Lower leg skin (tissue), 4 donors: Measurements from ENCODE around the gene PDCD11. TPM values are rescaled to one million over a fixed set of nuclear protein-coding genes. Genes with fewer than 3 reads are reported as not detected.
"Not testable (repeated sequence)": the region's sequence is repeated elsewhere in the genome, so short reads cannot be mapped to it uniquely, and the experiment has no call there.

ENCODE experiments used
- DNase-seq, 2 donors: peaks; one replicate each; pipeline ENCODE4 v3.0.0-alpha.2; 2019; ENCODE audit warnings: low spot score in 2 of 2
- H3K4me3 ChIP-seq: fragments of 200-600 bp; sonication (generic); 2 replicates; pipeline ENCODE4 v1.5.1; 2017; ENCODE audit warnings: mild to moderate bottlenecking, low read depth; ENCODE audit not compliant: poor library complexity, severe bottlenecking
- POLR2A ChIP-seq, 2 donors: fragments of 450-650 bp; IDR thresholded peaks; one replicate each; pipeline ENCODE4 v1.6.1; 2016 to 2017; ENCODE audit warnings: antibody characterized with exemption in 2 of 2, mild to moderate bottlenecking in 1 of 2, moderate library complexity in 1 of 2
- WGBS, 2 donors: methylation state at CpG; one replicate each; pipeline ENCODE4 v1.1.5; 2018; 5-methylcytosine and 5-hydroxymethylcytosine counted together
- intact Hi-C: fragments of 100-400 bp; cut with DNase I; formaldehyde crosslinking; loops from one replicate; pipeline ENCODE4 v1.15.0; 2023; ENCODE audit warnings: low total_unique reads
- total RNA-seq, 4 donors: library from RNA; depleted of rRNA; stranded (reverse); fragments of >200 nt; gene quantifications; one replicate each; pipeline ENCODE4 v1.1.0, GENCODE V29; 2016
- TF ChIP-seq, protein P1 (sequence below), 3 donors: fragments of 450-650 bp; IDR thresholded peaks; one replicate each; pipeline ENCODE4 v1.5.1; 2016; ENCODE audit warnings: antibody characterized with exemption in 3 of 3, mild to moderate bottlenecking in 3 of 3, moderate library complexity in 2 of 3

Gene PDCD11
- total RNA-seq, 4 donors from 2014 or later: 14.2 to 23.1 (median 20.5) TPM

DNA sequence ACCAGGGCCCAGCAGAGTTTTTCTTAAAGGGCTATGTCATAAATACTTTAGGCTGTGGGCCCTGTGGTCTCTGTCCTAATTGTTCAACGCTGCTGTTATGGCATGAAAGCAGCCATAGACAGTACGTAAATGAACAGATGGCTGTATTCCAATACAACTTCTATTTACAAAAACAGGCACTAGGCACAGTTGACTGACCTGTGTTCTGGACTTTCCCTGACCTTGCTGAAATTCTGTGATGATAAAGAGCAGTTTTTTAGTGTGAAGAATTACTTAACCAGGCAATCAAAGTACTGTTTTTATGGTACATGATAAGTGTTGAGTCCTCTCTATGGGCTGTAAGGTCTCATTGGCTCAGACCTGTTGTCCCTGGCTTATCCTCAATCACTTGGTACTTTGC is 17.1 kb downstream of the PDCD11 start:
- no peak for TF ChIP-seq POLR2A (IDR thresholded peaks at IDR 0.05)
- TF ChIP-seq, protein P1, sequence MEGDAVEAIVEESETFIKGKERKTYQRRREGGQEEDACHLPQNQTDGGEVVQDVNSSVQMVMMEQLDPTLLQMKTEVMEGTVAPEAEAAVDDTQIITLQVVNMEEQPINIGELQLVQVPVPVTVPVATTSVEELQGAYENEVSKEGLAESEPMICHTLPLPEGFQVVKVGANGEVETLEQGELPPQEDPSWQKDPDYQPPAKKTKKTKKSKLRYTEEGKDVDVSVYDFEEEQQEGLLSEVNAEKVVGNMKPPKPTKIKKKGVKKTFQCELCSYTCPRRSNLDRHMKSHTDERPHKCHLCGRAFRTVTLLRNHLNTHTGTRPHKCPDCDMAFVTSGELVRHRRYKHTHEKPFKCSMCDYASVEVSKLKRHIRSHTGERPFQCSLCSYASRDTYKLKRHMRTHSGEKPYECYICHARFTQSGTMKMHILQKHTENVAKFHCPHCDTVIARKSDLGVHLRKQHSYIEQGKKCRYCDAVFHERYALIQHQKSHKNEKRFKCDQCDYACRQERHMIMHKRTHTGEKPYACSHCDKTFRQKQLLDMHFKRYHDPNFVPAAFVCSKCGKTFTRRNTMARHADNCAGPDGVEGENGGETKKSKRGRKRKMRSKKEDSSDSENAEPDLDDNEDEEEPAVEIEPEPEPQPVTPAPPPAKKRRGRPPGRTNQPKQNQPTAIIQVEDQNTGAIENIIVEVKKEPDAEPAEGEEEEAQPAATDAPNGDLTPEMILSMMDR (IDR thresholded peaks at IDR 0.05): no peak
- DNase-seq: no peak
- WGBS, 2 donors: 87 to 96% methylated on average over 2 of the region's 2 CpGs
- no peak overlapping the region for H3K4me3 ChIP-seq
- intact Hi-C loops: no loop called here

DNA sequence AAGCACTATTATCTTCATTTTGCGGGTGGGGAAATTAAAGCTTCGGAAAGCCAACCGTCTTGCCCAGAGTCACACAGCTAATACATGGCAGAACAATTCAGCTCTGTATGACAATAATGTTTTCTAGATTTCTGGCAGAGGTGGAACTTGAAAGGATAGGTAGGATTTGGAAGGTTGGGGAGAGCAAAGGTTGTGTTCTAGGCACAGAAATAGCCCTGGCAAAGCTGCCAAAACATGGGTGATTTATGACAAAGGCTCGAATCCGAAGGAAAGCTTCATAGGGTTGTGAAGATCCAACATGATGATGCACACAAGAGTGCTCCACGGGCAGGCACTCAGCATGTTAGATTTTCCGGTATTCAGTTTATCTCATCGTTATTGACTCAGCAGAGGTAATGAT is 19.2 kb downstream of the PDCD11 start:
- intact Hi-C loops: loop anchor here (5.0 kb wide), 1 partner anchor 72 kb away; no protein-coding TSS in a partner anchor
- DNase-seq: no peak
- TF ChIP-seq, protein P1 (IDR thresholded peaks at IDR 0.05): no peak
- TF ChIP-seq POLR2A (IDR thresholded peaks at IDR 0.05): no peak
- 75% methylated on average over 8 of the region's 8 CpGs for WGBS, 2 donors
- H3K4me3 ChIP-seq: no peak overlapping the region

DNA sequence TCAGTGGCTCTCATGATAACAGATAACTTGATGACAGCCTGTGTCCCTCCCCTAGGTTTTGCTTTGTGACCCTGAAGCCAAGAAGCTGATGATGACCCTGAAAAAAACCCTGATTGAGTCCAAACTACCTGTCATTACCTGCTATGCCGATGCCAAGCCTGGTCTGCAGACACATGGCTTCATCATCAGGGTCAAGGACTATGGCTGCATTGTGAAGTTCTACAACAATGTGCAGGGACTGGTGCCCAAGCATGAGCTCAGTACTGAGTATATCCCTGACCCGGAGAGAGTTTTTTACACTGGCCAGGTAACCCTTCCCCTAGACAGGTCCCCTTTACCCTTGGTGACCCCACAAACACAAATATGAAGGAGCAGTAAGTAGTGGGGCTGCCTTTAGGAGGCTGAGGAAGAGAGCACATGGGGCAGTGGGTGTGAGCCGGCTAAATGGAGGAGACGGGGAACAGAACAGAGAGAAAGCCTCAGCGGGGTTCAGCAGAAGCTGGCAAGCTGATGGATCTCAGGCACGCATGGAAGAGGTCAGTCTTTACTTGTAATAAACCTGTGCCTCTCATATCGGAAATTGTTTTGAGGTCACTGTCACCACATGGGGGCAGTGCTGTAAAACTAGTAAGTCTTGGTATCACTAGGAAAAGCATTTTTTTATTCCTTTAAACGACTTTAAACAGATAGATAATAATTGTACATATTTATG is 20.2 kb downstream of the PDCD11 start:
- TF ChIP-seq, protein P1 (IDR thresholded peaks at IDR 0.05): peak in 1 of 3 donors; percentile 5
- no peak for TF ChIP-seq POLR2A (IDR thresholded peaks at IDR 0.05)
- peak in 1 of 2 donors; percentile 75 for DNase-seq
- no peak overlapping the region for H3K4me3 ChIP-seq
- intact Hi-C loops: loop anchor here (5.0 kb wide), 1 partner anchor 71 kb away; no protein-coding TSS in a partner anchor
- WGBS, 2 donors: 47 to 48% methylated on average over 8 of the region's 8 CpGs

DNA sequence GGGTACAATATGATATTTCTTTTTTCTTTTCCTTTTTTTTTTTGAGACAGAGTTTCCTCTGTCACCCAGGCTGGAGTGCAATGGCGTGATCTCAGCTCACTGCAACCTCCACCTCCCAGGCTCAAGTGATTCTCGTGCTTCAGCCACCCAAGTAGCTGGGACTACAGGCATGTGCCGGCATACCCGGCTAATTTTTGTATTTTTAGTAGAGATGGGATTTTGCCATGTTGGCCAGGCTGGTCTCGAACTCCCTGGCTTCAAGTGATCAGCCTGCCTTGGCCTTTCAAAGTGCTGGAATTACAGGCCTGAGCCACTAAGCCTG is 20.7 kb downstream of the PDCD11 start:
- not testable (repeated sequence) for H3K4me3 ChIP-seq, DNase-seq
- intact Hi-C loops: loop anchor here (5.0 kb wide), 1 partner anchor 70 kb away; no protein-coding TSS in a partner anchor
- TF ChIP-seq, protein P1 (IDR thresholded peaks at IDR 0.05): peak in 1 of 3 donors; percentile 1
- WGBS, 2 donors: 90 to 91% methylated on average over 5 of the region's 5 CpGs

DNA sequence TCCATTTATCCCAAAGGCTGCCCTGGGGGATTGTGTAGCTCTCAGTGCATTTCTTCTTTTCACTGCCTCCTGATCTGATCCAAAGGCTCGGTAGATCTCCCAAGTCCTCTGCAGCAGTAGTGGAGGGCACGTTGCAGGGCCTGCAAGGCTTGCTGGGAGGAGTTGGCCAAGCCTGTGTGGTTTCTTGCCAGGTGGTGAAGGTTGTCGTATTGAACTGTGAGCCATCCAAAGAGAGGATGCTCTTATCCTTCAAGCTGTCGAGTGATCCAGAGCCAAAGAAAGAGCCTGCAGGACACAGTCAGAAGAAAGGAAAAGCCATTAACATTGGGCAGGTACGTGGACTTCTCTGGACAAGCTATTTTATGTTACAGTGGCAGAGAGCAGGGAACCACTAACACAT is 21.2 kb downstream of the PDCD11 start:
- no peak for DNase-seq
- no peak for TF ChIP-seq POLR2A (IDR thresholded peaks at IDR 0.05)
- TF ChIP-seq, protein P1 (IDR thresholded peaks at IDR 0.05): no peak
- no peak overlapping the region for H3K4me3 ChIP-seq
- intact Hi-C loops: loop anchor here (5.0 kb wide), 1 partner anchor 70 kb away; no protein-coding TSS in a partner anchor
- WGBS, 2 donors: 82 to 88% methylated on average over 5 of the region's 5 CpGs
